Epithelial cell of proximal tubule (primary cell): ENCODE results near the gene GJA9. TPM values are rescaled to one million over a fixed set of nuclear protein-coding genes. Genes with fewer than 3 reads are reported as not detected.
A peak's percentile ranks its signal among the peaks of the same experiment; 100 is the strongest.
"Not testable (repeated sequence)": the region's sequence is repeated elsewhere in the genome, so short reads cannot be mapped to it uniquely, and the experiment has no call there.

Experiments
- DNase-seq: peaks from one replicate; pipeline ENCODE4 v3.0.0-alpha.2; 2011; ENCODE audit warnings: low read depth
- H3K4me3 ChIP-seq: 2 replicates; pipeline ENCODE4 v1.5.1; 2011; ENCODE audit warnings: low read depth, mild to moderate bottlenecking, low read length
- CTCF ChIP-seq: conservative IDR thresholded peaks from 2 replicates; pipeline ENCODE4 v1.5.1; 2012; ENCODE audit warnings: low read depth, mild to moderate bottlenecking, low read length
- total RNA-seq: library from RNA; depleted of rRNA; stranded (reverse); fragments of >200 nt; gene quantifications from 2 replicates; pipeline ENCODE4 v1.2.3, GENCODE V29; 2015

GJA9 gene
- total RNA-seq, 1 donor from 2014 or later = not detected

DNA sequence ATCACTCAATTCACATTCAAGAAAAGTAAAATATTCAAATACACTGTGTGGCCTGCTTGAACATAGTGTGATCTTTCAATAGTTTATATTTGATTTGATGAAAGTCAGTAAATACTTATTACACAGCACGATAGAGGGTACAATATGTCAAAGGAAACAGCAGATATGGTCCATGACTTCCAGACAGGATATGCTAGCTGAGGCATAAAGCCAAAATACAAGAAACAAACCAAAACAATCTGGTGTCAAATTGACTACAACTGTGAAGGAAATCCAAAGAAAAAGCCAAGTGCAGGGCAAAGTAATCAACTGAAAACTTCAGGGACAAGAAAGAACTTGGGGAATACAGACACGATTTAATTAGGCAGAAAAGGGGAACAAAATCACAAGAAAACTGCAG, 41.1 kb downstream of the GJA9 start:
- no peak overlapping the region for H3K4me3 ChIP-seq
- DNase-seq = no peak
- no peak for TF ChIP-seq CTCF

DNA sequence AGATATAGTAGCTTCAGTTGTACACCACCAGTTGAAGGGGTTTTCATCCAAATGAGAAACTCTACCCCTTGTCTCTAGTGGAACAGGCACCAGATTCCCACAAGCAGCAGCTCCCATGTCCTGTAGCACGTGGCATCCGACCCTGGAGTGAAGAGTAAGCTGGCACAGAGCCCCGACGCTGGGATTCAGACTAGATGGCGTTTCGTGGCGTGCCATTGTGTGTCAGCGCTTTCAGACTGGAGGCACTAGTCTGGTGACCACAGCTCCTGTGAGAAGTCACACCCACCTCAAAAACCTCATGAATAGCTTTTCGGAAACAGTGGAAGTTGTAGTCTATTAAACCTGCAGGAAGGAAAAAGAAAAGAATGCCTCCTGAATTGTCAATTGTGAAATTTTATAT, 42.0 kb downstream of the GJA9 start:
- DNase-seq = no peak
- no peak for TF ChIP-seq CTCF
- H3K4me3 ChIP-seq = no peak overlapping the region

- DNase-seq, H3K4me3 ChIP-seq: not testable (repeated sequence)
Measured at GRCh38 chr1:38836316-38836715, 45.1 kb downstream of the GJA9 start.

DNA sequence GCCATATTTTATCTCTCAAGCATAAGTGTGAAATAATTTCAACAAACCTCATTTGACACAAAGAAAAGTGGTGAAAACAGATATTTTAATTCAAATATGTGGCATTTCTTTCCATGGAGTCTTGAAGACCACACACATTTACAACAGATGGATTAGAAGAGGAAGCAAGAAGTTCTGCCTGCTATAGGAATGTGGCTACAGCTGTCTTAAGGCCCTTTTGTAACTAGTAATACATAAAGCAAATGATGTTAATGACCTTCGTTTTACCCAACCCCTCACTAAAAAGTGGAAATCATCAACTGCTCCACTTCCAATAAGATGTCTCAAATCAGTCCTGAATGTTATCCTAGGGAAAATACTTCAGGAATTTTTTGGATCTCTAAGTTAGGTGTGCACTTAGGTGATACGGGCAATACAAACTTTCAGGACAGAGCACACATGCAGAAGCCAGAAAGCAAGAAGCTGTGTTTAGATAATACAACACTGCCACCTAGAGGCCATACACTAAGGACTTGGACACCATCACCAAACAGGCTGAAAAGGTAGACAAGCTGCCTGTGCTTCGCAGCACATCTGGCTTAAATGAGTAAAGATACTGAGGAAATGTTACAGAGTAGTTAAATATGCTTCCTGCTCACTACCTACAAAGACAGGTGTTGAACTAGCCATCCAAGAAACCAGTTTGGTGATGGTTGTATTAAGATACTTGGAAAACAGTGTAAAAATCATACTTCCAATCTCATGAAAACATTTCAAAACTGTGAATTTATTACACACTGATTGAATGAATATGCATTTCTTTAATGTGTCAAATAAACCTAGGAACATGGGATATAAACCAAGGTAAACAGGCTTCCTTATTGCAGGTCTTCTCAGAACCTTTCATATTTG, 46.2 kb downstream of the GJA9 start:
- no peak overlapping the region for H3K4me3 ChIP-seq
- TF ChIP-seq CTCF = peak; percentile 77
- DNase-seq = peak; percentile 58

GRCh38 chr1:38834221-38834782, 47.1 kb downstream of the GJA9 start:
- DNase-seq = no peak
- no peak for TF ChIP-seq CTCF
- H3K4me3 ChIP-seq = no peak overlapping the region

GRCh38 chr1:38833146-38833545, 48.2 kb downstream of the GJA9 start:
- TF ChIP-seq CTCF = no peak
- no peak overlapping the region for H3K4me3 ChIP-seq
- no peak for DNase-seq

GRCh38 chr1:38832370-38832734, 49.0 kb downstream of the GJA9 start:
- no peak for TF ChIP-seq CTCF
- DNase-seq = no peak
- no peak overlapping the region for H3K4me3 ChIP-seq
